K562 (cell line): ENCODE data around the gene L3MBTL3. TPM values are rescaled to one million over a fixed set of nuclear protein-coding genes. Genes with fewer than 3 reads are reported as not detected.

ENCODE experiments used
- ATAC-seq: fragments of 200-7000 bp; cut with Tn5 transposase; 3 replicates; pipeline ENCODE4 v1.9.1; 2020; ENCODE audit warnings: moderate library complexity
- BruUV-seq: library from RNA; stranded (reverse); fragments of 400-500 nt; replicated peaks from 2 replicates; lab custom pipeline; 2021; lab: Mats Ljungman, UMichigan
- CTCF ChIA-PET: fragments of 300-600 bp; formaldehyde crosslinking; extraction: SDS; loops from one replicate; lab custom pipeline; 2021; ENCODE audit warnings: low intra/inter-chr PET ratio; lab: Yijun Ruan, JAX
- POLR2A ChIA-PET: fragments of 300-600, 350-650 bp; sonication (Branson Sonifier 250); formaldehyde crosslinking; extraction: SDS; loops from one replicate; lab custom pipeline; 2021; ENCODE audit warnings: antibody characterized with exemption, inconsistent platforms; lab: Yijun Ruan, JAX
- DNase-seq, 4 experiments: peaks; one replicate each; pipeline versions ENCODE4 v3.0.0 to v3.0.0-alpha.2; 2011 to 2018; ENCODE audit warnings: low spot score in 3 of 4, mixed read lengths in 3 of 4; ENCODE audit errors: extremely low read depth in 1 of 4
- FAIRE-seq: peaks from 2 replicates; lab custom pipeline; 2011; peaks lifted over from hg19 to GRCh38; lab: Jason Lieb, UNC
- H2AFZ ChIP-seq: 2 replicates; pipeline ENCODE4 v1.6.0; 2011; ENCODE audit warnings: low read depth, low read length, control low read depth, inconsistent platforms
- H3K27ac ChIP-seq: fragments of 200-600 bp; 3 replicates; pipeline ENCODE4 v1.8.0; 2011; ENCODE audit warnings: low read depth, mild to moderate bottlenecking, control low read depth, inconsistent platforms, low read length, moderate library complexity, mixed read lengths; ENCODE audit errors: extremely low read depth
- H3K27me3 ChIP-seq, 2 experiments: fragments of 300-600 bp in 1 of 2; 2 replicates in 1 of 2; 3 replicates in 1 of 2; pipeline versions ENCODE4 v1.6.0 to v1.8.0; 2011; ENCODE audit warnings: inconsistent platforms in 2 of 2, low read length in 2 of 2, mild to moderate bottlenecking in 1 of 2, mixed read lengths in 1 of 2, moderate library complexity in 1 of 2; ENCODE audit not compliant: control insufficient read depth in 2 of 2, insufficient read depth in 2 of 2
- H3K36me3 ChIP-seq: fragments of 300-600 bp; 3 replicates; pipeline ENCODE4 v1.8.0; 2011; ENCODE audit warnings: mild to moderate bottlenecking, low read length, inconsistent platforms; ENCODE audit not compliant: control insufficient read depth, insufficient read depth
- H3K4me1 ChIP-seq, 2 experiments: fragments of 200-600 bp in 1 of 2; replicated peaks in 1 of 2; 2 replicates in 1 of 2; 3 replicates in 1 of 2; pipeline versions ENCODE4 v1.5.1 to v1.8.0; 2011; ENCODE audit warnings: inconsistent platforms in 2 of 2, low read length in 2 of 2, mild to moderate bottlenecking in 1 of 2, mixed read lengths in 1 of 2, moderate library complexity in 1 of 2; ENCODE audit not compliant: control insufficient read depth in 2 of 2, insufficient read depth in 2 of 2
- H3K4me2 ChIP-seq: 2 replicates; pipeline ENCODE4 v1.6.1; 2011; ENCODE audit warnings: low read length, control low read depth, inconsistent platforms, mixed read lengths; ENCODE audit not compliant: insufficient read depth
- H3K4me3 ChIP-seq: fragments of 200-600 bp; sonication (generic), shearing (Covaris generic); 2 replicates; pipeline ENCODE4 v1.5.1; 2016; ENCODE audit warnings: control low read depth, inconsistent platforms
- H3K79me2 ChIP-seq: fragments of 200-600 bp; 3 replicates; pipeline ENCODE4 v1.8.0; 2011; ENCODE audit warnings: low read length, inconsistent platforms; ENCODE audit not compliant: control insufficient read depth, insufficient read depth
- H3K9ac ChIP-seq, 2 experiments: 2 replicates each; pipeline versions ENCODE4 v1.6.0 to v1.6.1; 2011; ENCODE audit warnings: low read depth in 2 of 2, low read length in 2 of 2, control low read depth in 1 of 2, inconsistent platforms in 1 of 2, mild to moderate bottlenecking in 1 of 2, mixed read lengths in 1 of 2; ENCODE audit not compliant: insufficient read depth in 1 of 2
- H3K9me1 ChIP-seq: one replicate; pipeline ENCODE4 v1.6.0; 2011; ENCODE audit warnings: inconsistent platforms, mild to moderate bottlenecking, low read length, moderate library complexity; ENCODE audit not compliant: control insufficient read depth, insufficient read depth
- H3K9me3 ChIP-seq: replicated peaks from 2 replicates; pipeline ENCODE4 v1.5.1; 2011; ENCODE audit warnings: low read depth, low read length, inconsistent platforms; ENCODE audit not compliant: control insufficient read depth, insufficient read depth
- H4K20me1 ChIP-seq: replicated peaks from 2 replicates; pipeline ENCODE4 v1.6.1; 2011; ENCODE audit warnings: low read length, inconsistent platforms, mixed read lengths; ENCODE audit not compliant: control insufficient read depth, insufficient read depth
- L3MBTL2 ChIP-seq: fragments of 450-650 bp; IDR thresholded peaks from 2 replicates; pipeline ENCODE4 v1.6.1; 2016; ENCODE audit warnings: mild to moderate bottlenecking, moderate library complexity
- TEAD4 ChIP-seq, 2 experiments: sonication (generic) in 1 of 2; formaldehyde crosslinking in 1 of 2; IDR thresholded peaks; 2 replicates each; pipeline versions ENCODE4 v1.6.1 to v1.8.0; 2012 to 2022; ENCODE audit warnings: borderline replicate concordance in 1 of 2, inconsistent platforms in 1 of 2, low read length in 1 of 2, mild to moderate bottlenecking in 1 of 2, missing genetic modification reagents in 1 of 2
- ZBED1 ChIP-seq: IDR thresholded peaks from 2 replicates; pipeline ENCODE4 v1.6.1; 2014
- ZNF274 ChIP-seq: IDR thresholded peaks from 2 replicates; pipeline ENCODE4 v1.6.1; 2011; ENCODE audit warnings: low read depth, mild to moderate bottlenecking, low read length, moderate library complexity, borderline replicate concordance
- WGBS: fragments of 100-300 bp; shearing (Covaris generic); methylation state at CpG from one replicate; pipeline ENCODE4 v1.1.6; 2016; ENCODE audit warnings: low coverage, mixed read lengths; ENCODE audit not compliant: insufficient coverage; ENCODE audit errors: missing lambda C conversion rate; 5-methylcytosine and 5-hydroxymethylcytosine counted together
- in situ Hi-C: fragments of 300-500 bp; cut with MboI; formaldehyde crosslinking; loops from 4 replicates; pipeline ENCODE4 v1.15.0; 2018; ENCODE audit warnings: inconsistent platforms, mixed read lengths
- intact Hi-C: fragments of 100-400 bp; cut with micrococcal nuclease; formaldehyde crosslinking; loops from 2 replicates; pipeline ENCODE4 v1.14.2; 2022
- polyA plus RNA-seq, 8 experiments: library from polyadenylated mRNA; depleted of rRNA in 4 of 8; stranded (reverse) in 5 of 8; unstranded in 3 of 8; fragments of >200 nt; fragmentation: Nextera tagmentation in 2 of 8; fragmentation: Illumina TruSeq in 1 of 8; extraction: Ambion mirVana in 2 of 8; extraction: Trizol in 1 of 8; gene quantifications; 2 replicates each; pipeline versions ENCODE4 v1.2.1 to v1.2.3, GENCODE V29; 2011 to 2014; ENCODE audit warnings: inconsistent platforms in 1 of 8, missing spikeins in 1 of 8
- total RNA-seq, 7 experiments: library from RNA; depleted of rRNA in 6 of 7; stranded (reverse); fragments of >200 nt in 6 of 7; fragmentation: Illumina TruSeq in 2 of 7; extraction: Trizol in 2 of 7; gene quantifications; 2 replicates each; pipeline versions ENCODE4 v1.2.1 to v1.2.3, GENCODE V29; 2011 to 2021; ENCODE audit warnings: low replicate concordance in 1 of 7
- TF ChIP-seq, protein P1 (sequence below): sonication (generic); formaldehyde crosslinking; IDR thresholded peaks from 2 replicates; pipeline ENCODE4 v1.8.0; 2022; ENCODE audit warnings: mild to moderate bottlenecking, missing genetic modification reagents
- TF ChIP-seq, protein P2 (sequence below): fragments of 250-450 bp; sonication (Bioruptor Pico); IDR thresholded peaks from 2 replicates; pipeline ENCODE4 v1.5.0; 2020; ENCODE audit warnings: mild to moderate bottlenecking

Gene L3MBTL3
- total and polyA plus RNA-seq, 9 of the 15 experiments (the other 6 are each of a cell fraction or from before 2014, with no cell fraction given): 0.83 to 6.9 (median 5.4) TPM

DNA sequence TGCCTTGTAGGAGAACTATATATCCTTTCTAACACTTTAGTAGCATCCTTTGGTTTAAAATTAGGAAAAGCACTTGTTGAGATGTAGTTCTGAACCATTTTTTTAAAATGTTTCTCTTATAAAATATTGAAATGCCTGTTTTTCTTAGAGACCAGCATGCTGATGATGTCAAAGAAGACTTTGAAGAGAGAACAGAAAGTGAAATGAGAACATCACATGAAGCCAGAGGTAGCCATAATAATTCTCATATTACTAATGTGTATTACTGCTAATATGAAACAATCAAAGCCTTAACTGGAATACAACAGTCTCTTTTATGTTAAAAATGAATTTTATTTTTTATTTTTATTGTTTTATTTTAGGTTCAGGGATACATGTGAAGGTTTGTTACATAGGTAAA, 102.3 kb downstream of the L3MBTL3 start:
- H3K79me2 ChIP-seq: no peaks in the 10 kb centered on the region
- DNase-seq: no peak
- intact Hi-C loops: no loop called here
- in situ Hi-C loops: no loop called here
- no peaks in the 10 kb centered on the region for H3K4me1 ChIP-seq
- BruUV-seq: no TSS peak
- H3K36me3 ChIP-seq: no peaks in the 10 kb centered on the region
- H3K4me2 ChIP-seq: no peak overlapping the region
- H4K20me1 ChIP-seq: no peaks in the 10 kb centered on the region
- ChIA-PET POLR2A (no interaction called here), CTCF (no interaction called here)
- no peaks in the 10 kb centered on the region for H3K9me1 ChIP-seq
- H2AFZ ChIP-seq: no peak overlapping the region
- H3K27ac ChIP-seq: no peak overlapping the region
- no peaks in the 10 kb centered on the region for H3K27me3 ChIP-seq
- no peak for TF ChIP-seq L3MBTL2
- no peak for TF ChIP-seq ZNF274
- H3K9ac ChIP-seq: no peak overlapping the region
- FAIRE-seq: no peak
- ATAC-seq: no peak
- no peaks in the 10 kb centered on the region for H3K9me3 ChIP-seq
- no peak overlapping the region for H3K4me3 ChIP-seq

DNA sequence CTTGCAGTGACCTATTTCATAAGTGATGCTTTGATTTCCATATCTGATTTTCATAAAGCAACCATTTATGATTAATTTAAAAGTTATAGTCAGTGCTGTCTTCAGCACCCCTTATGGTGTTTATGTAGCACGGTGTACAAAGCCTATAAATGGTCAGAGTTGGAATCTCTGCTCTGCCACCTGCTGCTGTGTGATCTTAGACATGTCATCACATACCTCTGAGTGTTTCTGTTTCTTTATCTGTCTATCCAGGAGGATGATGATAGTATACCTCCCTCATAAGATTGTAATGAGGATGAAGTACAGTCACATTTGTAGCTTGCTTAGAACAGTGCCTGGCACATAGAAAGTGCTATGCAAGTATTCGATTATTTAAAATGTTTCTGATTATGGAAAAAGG, 103.9 kb downstream of the L3MBTL3 start:
- no TSS peak for BruUV-seq
- in situ Hi-C loops (no loop called here), intact Hi-C loops (no loop called here)
- TF ChIP-seq, protein P1, sequence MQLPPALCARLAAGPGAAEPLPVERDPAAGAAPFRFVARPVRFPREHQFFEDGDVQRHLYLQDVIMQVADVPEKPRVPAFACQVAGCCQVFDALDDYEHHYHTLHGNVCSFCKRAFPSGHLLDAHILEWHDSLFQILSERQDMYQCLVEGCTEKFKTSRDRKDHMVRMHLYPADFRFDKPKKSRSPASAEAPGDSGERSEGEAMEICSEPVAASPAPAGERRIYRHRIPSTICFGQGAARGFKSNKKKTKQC (CRISPR knock-in tag): no peak
- peak; percentile 35; the same call in 1 of the 2 replicates for TF ChIP-seq TEAD4 (IDR thresholded peaks at IDR 0.05; ENCODE audit: low read length)
- no peak for TF ChIP-seq TEAD4 (CRISPR knock-in tag; IDR thresholded peaks at IDR 0.05; ENCODE audit: borderline replicate concordance)
- TF ChIP-seq, protein P2, sequence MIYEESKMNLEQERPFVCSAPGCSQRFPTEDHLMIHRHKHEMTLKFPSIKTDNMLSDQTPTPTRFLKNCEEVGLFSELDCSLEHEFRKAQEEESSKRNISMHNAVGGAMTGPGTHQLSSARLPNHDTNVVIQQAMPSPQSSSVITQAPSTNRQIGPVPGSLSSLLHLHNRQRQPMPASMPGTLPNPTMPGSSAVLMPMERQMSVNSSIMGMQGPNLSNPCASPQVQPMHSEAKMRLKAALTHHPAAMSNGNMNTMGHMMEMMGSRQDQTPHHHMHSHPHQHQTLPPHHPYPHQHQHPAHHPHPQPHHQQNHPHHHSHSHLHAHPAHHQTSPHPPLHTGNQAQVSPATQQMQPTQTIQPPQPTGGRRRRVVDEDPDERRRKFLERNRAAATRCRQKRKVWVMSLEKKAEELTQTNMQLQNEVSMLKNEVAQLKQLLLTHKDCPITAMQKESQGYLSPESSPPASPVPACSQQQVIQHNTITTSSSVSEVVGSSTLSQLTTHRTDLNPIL (CRISPR knock-in tag): no peak
- TF ChIP-seq ZBED1: no peak
- no peak for DNase-seq
- H3K9ac ChIP-seq: no peak overlapping the region
- H3K36me3 ChIP-seq: no peaks in the 10 kb centered on the region
- ChIA-PET CTCF (no interaction called here), POLR2A (interaction anchor here (0.6 kb wide), 1 partner anchor 19 kb away, joined by 3 read pairs; no protein-coding TSS in a partner anchor)
- H3K27ac ChIP-seq: no peak overlapping the region
- no peak for ATAC-seq
- no peak overlapping the region for H2AFZ ChIP-seq
- no peak for FAIRE-seq
- no peaks in the 10 kb centered on the region for H3K79me2 ChIP-seq
- WGBS: 9% methylated on average over 2 of the region's 2 CpGs
- no peak overlapping the region for H3K4me2 ChIP-seq
- no peaks in the 10 kb centered on the region for H4K20me1 ChIP-seq
- no peak overlapping the region for H3K4me3 ChIP-seq
- no peaks in the 10 kb centered on the region for H3K4me1 ChIP-seq
- H3K9me3 ChIP-seq: no peaks in the 10 kb centered on the region
- no peaks in the 10 kb centered on the region for H3K27me3 ChIP-seq
- H3K9me1 ChIP-seq: no peaks in the 10 kb centered on the region
